Measurements from ENCODE around the gene POT1. TPM values are rescaled to one million over a fixed set of nuclear protein-coding genes. Genes with fewer than 3 reads are reported as not detected.

POT1 gene
- polyA plus RNA-seq, 1 donor from 2014 or later = 18.6 TPM

GRCh38 chr7:124779620-124780019, 150.0 kb downstream of the POT1 start:
- Mint-ChIP-seq H3K9me3 (no peaks in the 10 kb centered on the region), H3K27ac (no peak overlapping the region), H3K27me3 (peaks cover 3% of the 10 kb centered on the region), H3K36me3 (no peaks in the 10 kb centered on the region), H3K4me3 (no peak overlapping the region), H3K4me1 (no peaks in the 10 kb centered on the region)

- H3K4me1 Mint-ChIP-seq = no peaks in the 10 kb centered on the region
- H3K4me3 Mint-ChIP-seq = no peak overlapping the region
- H3K9me3 Mint-ChIP-seq = no peaks in the 10 kb centered on the region
- H3K36me3 Mint-ChIP-seq = no peaks in the 10 kb centered on the region
- H3K27me3 Mint-ChIP-seq = peaks cover 3% of the 10 kb centered on the region
- no peak overlapping the region for H3K27ac Mint-ChIP-seq
Observed at GRCh38 chr7:124779194-124779593, 150.4 kb downstream of the POT1 start.

DNA sequence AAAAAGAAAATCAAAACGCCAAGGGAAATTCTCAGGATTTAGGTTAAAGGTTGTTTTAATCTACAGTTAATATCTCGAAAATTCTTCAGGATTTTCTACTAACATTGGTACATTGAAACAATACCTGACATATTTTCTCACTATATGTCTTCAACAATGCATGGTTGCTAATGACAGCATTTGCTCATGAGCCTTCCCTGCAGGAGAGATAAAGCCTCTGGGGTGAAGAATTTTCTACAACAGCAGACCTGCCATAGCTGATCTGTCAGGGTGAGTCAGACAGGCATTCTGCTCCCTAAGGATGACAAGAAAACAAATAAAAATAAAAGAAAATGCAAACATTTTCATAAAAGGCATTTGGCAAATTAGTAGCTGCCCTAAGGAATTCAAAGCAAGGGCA, 152.4 kb downstream of the POT1 start:
- Mint-ChIP-seq H3K4me1 (no peaks in the 10 kb centered on the region), H3K9me3 (no peaks in the 10 kb centered on the region), H3K27ac (no peak overlapping the region), H3K4me3 (no peak overlapping the region), H3K27me3 (peaks cover 3% of the 10 kb centered on the region), H3K36me3 (no peaks in the 10 kb centered on the region)

GRCh38 chr7:124776153-124776552, 153.5 kb downstream of the POT1 start:
- Mint-ChIP-seq H3K4me1 (no peaks in the 10 kb centered on the region), H3K27me3 (peaks cover 3% of the 10 kb centered on the region), H3K36me3 (no peaks in the 10 kb centered on the region), H3K27ac (no peak overlapping the region), H3K9me3 (no peaks in the 10 kb centered on the region), H3K4me3 (no peak overlapping the region)

- no peak overlapping the region for H3K4me3 Mint-ChIP-seq
Observed at GRCh38 chr7:124775422-124775821, 154.2 kb downstream of the POT1 start.

DNA sequence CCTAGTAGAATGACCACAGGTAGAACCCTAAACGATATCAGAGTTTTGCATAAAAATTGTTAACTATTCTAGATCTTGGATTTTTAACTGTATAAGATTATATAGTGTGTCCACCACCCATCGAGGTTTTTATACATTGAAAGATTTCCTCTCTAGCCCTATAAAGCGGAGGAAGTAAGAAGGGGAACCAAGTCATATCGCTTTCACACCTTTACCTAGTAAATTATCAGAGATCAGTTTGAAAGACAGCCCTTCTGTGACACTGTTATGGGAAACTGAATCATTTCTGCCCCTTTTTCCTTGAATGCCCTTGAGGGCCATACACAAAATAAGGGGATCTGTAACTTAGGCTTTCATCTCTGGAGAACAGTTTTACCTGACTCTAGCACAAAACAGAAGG, 155.7 kb downstream of the POT1 start:
- Mint-ChIP-seq H3K27me3 (no peaks in the 10 kb centered on the region), H3K9me3 (no peaks in the 10 kb centered on the region), H3K27ac (no peak overlapping the region), H3K36me3 (no peaks in the 10 kb centered on the region), H3K4me3 (no peak overlapping the region), H3K4me1 (no peaks in the 10 kb centered on the region)

More at GRCh38 chr7:124775422-124775821, 154.2 kb downstream of the POT1 start:
- Mint-ChIP-seq H3K36me3 (no peaks in the 10 kb centered on the region), H3K27me3 (peaks cover 3% of the 10 kb centered on the region), H3K4me1 (no peaks in the 10 kb centered on the region), H3K9me3 (no peaks in the 10 kb centered on the region), H3K27ac (no peak overlapping the region)

DNA sequence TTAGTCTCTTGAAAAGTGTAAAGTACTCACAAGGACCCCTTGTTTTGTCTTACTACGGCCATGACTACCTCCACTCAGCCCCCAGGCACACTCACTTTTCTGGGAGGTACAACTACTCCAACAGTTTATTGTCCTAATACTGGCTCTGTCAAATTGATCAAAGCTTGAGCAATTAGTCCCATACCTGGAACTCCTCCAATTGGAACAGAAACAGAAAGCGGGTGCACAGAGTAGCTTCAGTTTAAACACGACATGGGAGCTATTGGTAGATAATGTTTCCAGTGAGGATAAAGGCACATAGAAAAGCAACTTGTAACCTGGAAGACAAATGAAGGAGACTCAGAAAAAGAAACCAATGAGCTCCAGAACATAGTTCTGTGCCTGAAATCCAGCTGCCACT, 156.3 kb downstream of the POT1 start:
- no peak overlapping the region for H3K4me3 Mint-ChIP-seq
- no peaks in the 10 kb centered on the region for H3K27me3 Mint-ChIP-seq
- H3K27ac Mint-ChIP-seq = no peak overlapping the region
- no peaks in the 10 kb centered on the region for H3K9me3 Mint-ChIP-seq
- no peaks in the 10 kb centered on the region for H3K36me3 Mint-ChIP-seq
- H3K4me1 Mint-ChIP-seq = no peaks in the 10 kb centered on the region

Other genes starting within 250 kb of the POT1 start
- gene GPR37, start 164.0 kb downstream of the POT1 start, polyA plus RNA-seq = not detected